GM23338 (cell line): ENCODE measurements around the gene LRWD1.
"Not testable (repeated sequence)": the region's sequence is repeated elsewhere in the genome, so short reads cannot be mapped to it uniquely, and the experiment has no call there.

Experiments
- CTCF ChIP-seq, 2 experiments: fragments of 200-600 bp in 1 of 2; sonication (generic) in 1 of 2; conservative IDR thresholded peaks; 2 replicates each; pipeline versions ENCODE4 v1.5.1 to v1.6.1; 2016 to 2017; ENCODE audit warnings: antibody characterized with exemption in 2 of 2, low read depth in 2 of 2, mild to moderate bottlenecking in 2 of 2, moderate library complexity in 1 of 2
- EZH2 ChIP-seq: fragments of 200-600 bp; sonication (generic); IDR thresholded peaks from one replicate; pipeline ENCODE4 v1.8.0; 2017; ENCODE audit warnings: antibody characterized with exemption, mild to moderate bottlenecking, low read depth; ENCODE audit not compliant: unreplicated experiment
- JUNB ChIP-seq: IDR thresholded peaks from one replicate; pipeline ENCODE4 v1.6.1; 2016; ENCODE audit warnings: antibody characterized with exemption; ENCODE audit not compliant: unreplicated experiment
- POLR2AphosphoS5 ChIP-seq: IDR thresholded peaks from 2 replicates; pipeline ENCODE4 v1.6.1; 2016; ENCODE audit warnings: antibody characterized with exemption, low read depth
- REST ChIP-seq: IDR thresholded peaks from one replicate; pipeline ENCODE4 v1.6.1; 2018; ENCODE audit warnings: antibody characterized with exemption; ENCODE audit not compliant: unreplicated experiment

GRCh38 chr7:102496861-102497260 is 32.1 kb downstream of the LRWD1 start:
- TF ChIP-seq REST; CTCF (conservative IDR thresholded peaks at IDR 0.05; ENCODE audit: low read depth in 2 of 2); EZH2; JUNB; POLR2AphosphoS5: not testable (repeated sequence)
